ENCODE measurements around the gene ARHGAP24. TPM values are rescaled to one million over a fixed set of nuclear protein-coding genes. Genes with fewer than 3 reads are reported as not detected.

ARHGAP24 gene
- total RNA-seq, 1 donor from 2014 or later: 9.9 TPM

DNA sequence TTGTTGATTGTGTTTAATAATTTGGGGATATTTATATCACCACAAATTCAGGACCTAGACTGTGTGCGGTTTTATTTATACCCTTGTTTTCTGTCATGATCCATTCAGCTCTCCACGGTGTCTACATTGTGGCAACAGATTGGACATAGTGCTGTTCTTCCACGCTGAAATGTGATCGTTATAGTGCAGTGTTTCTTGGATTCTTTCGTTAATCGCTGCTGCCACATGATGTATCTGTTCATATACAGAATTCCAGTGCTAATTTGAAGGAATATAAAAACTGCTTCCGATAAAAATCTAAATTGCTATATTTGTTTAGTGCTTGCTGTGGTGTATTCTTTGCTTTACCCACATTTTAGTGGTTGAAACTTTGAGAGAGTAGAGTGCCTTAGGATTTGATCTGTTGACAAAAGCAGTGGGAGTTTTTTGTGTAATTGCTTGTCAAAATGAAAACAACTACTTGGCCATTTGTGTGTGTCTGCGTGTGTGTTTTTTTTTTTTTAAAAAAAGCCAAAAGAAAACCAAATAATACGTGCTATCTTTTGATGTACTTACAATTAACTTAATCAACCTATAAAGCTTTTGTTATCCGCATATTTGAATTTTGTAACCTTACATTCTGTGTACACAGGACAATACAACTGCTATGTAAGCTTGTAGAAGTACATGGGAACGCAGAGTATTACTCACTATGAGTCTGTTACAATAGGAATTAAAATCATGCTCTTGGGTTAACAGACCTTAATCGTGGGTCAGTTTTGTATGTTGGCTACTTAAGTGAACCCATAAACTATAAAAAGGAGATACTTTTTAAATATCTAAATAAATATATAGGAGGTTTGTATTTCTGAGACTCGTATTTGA lies 353.3 kb downstream of the ARHGAP24 start:
- DNase-seq (ENCODE audit: low read depth): no peak
- TF ChIP-seq, protein P1, sequence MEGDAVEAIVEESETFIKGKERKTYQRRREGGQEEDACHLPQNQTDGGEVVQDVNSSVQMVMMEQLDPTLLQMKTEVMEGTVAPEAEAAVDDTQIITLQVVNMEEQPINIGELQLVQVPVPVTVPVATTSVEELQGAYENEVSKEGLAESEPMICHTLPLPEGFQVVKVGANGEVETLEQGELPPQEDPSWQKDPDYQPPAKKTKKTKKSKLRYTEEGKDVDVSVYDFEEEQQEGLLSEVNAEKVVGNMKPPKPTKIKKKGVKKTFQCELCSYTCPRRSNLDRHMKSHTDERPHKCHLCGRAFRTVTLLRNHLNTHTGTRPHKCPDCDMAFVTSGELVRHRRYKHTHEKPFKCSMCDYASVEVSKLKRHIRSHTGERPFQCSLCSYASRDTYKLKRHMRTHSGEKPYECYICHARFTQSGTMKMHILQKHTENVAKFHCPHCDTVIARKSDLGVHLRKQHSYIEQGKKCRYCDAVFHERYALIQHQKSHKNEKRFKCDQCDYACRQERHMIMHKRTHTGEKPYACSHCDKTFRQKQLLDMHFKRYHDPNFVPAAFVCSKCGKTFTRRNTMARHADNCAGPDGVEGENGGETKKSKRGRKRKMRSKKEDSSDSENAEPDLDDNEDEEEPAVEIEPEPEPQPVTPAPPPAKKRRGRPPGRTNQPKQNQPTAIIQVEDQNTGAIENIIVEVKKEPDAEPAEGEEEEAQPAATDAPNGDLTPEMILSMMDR (conservative IDR thresholded peaks at IDR 0.05; ENCODE audit: low read depth, low read length): no peak
- peak overlapping the region; percentile 59 for H3K4me3 ChIP-seq (ENCODE audit: low read depth, low read length)

DNA sequence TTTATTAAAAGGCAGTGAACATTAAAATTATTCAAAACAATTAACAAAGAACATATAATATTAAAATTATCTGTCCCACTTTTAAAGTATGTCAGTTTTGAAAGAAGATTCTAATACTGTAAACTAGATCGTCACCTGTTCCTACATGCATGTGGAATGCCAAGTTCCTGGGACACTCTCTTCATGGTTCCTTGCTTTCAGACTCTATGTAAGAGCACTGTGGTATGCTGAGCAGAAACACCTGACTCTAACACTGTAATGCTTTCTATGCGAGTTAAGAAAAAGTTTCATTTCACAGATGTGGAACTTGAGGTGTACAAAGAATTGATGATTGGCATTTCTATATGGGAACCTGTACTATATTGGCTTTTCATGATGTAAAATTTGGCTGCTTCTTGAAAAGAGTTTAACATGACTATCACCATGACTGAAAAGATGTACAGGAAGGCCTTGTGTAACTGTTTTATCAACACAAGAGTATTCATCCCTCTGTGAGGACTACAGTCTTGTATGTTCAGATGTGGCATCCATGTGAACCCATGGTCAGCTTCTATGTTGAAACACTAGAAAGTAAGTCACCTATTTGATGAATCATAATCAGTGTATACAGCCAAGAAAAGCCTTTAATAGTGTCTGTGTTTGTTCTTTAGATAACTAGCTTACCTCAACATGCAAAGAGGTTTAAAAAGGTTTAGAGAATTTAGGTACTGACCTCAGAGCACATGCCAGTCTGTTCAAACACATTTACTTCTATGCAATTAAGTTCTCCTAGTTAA lies 354.5 kb downstream of the ARHGAP24 start:
- TF ChIP-seq, protein P1 (conservative IDR thresholded peaks at IDR 0.05; ENCODE audit: low read depth, low read length): no peak
- H3K4me3 ChIP-seq (ENCODE audit: low read depth, low read length): peak overlapping the region; percentile 59
- peak; percentile 79 for DNase-seq (ENCODE audit: low read depth)

DNA sequence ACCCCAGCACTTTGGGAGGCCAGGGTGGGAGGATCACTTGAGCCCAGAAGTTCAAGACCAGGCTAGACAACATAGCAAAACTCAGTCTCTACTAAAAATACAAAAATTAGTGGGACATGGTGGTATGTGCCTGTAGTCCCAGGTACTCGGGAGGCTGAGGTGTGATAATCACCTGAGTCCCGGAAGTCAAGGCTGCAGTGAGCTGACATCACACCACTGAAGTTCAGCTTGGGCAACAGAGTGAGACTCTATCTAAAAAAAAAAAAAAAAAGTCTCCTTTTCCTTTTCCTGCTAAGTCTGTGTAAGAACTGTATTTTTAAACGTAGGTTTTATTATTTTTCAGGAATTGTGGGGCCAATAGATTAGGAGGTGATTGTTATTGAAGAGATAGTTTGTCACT lies 356.7 kb downstream of the ARHGAP24 start:
- H3K4me3 ChIP-seq (ENCODE audit: low read depth, low read length): no peak overlapping the region
- no peak for DNase-seq (ENCODE audit: low read depth)
- TF ChIP-seq, protein P1 (conservative IDR thresholded peaks at IDR 0.05; ENCODE audit: low read depth, low read length): no peak

DNA sequence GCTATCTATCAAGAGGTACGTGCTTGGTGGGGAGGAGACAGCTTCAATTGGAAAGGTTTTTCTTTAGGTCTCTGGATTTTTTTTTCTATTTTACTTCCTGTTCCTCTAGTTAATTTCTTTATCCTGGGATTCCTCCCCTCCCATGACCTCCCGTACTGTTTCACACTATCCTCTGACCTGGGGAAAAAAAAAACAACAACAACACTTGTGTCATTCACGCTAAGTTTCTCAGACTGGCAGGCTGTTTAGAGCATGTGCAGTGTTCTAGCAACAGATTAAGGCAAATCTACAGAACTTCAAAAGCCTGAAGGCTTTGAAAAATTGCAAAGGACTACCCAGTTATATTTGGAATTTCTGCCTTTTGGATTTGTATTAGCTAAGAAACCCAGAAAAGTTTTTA lies 358.4 kb downstream of the ARHGAP24 start:
- TF ChIP-seq, protein P1 (conservative IDR thresholded peaks at IDR 0.05; ENCODE audit: low read depth, low read length): no peak
- no peak overlapping the region for H3K4me3 ChIP-seq (ENCODE audit: low read depth, low read length)
- DNase-seq (ENCODE audit: low read depth): no peak

DNA sequence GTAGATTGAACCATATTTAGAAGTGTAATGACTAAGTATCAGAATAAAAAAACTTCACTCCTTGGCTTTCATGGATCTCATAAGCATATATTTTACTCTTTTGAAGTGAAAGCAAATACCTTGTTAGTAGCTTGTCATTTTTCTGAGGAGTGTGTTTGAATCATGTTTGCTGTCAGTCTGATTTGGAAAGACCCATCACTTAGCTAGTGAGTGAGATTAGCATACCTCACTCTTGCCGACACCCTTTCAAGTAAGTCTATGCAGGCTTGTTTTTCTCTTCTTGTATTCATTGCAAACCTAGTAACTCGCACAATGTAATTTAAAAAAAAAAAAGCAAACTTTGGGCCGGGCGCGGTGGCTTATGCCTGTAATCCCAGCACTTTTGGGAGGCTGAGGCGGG lies 360.0 kb downstream of the ARHGAP24 start:
- H3K4me3 ChIP-seq (ENCODE audit: low read depth, low read length): no peak overlapping the region
- DNase-seq (ENCODE audit: low read depth): no peak
- TF ChIP-seq, protein P1 (conservative IDR thresholded peaks at IDR 0.05; ENCODE audit: low read depth, low read length): no peak

DNA sequence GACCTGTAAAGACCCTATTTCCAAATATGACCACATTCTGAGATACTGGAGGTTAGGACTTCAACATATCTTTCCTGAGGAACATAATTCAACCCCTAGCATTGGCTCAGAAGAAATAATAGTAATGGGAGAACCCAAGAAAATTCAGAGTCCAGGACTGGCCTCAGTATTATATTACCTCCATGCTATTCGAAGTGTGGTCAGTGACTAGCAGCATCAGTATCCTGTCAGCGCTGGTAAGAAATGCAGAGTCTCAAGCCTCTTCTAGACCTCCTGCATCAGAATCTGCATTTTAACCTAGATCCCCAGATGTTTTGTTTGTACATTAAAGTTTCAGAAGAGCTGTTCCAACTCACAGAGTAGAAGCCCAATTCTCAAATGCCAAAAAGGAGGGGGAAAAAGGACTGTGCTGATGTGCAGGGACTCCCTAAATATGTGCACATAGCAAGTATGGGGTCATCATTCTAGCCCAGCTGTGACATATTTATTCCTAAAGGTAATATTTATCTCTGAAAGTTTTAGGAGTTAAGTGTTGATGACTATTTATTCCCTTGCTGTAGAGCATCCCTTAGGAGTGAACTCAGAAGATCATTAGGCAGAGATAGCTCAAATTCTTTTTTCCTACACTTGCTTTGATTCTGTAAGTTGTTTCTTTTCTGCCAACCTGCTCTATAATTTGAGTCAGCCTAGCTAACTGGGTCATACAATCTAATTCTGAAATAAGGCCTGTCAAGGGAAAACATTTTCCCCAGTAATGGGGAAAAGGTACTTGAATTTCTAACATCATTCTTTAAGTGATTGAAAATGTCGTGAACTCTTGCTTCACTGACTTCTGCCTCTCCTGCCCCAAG lies 361.9 kb downstream of the ARHGAP24 start:
- TF ChIP-seq, protein P1 (conservative IDR thresholded peaks at IDR 0.05; ENCODE audit: low read depth, low read length): no peak
- peak overlapping the region; percentile 7 for H3K4me3 ChIP-seq (ENCODE audit: low read depth, low read length)
- DNase-seq (ENCODE audit: low read depth): no peak

Measured in epithelial cell of proximal tubule (primary cell).